CD4-positive, alpha-beta memory T cell (primary cell): ENCODE measurements around the gene METAP1D. TPM values are rescaled to one million over a fixed set of nuclear protein-coding genes. Genes with fewer than 3 reads are reported as not detected.
A peak's percentile ranks its signal among the peaks of the same experiment; 100 is the strongest.
"Not testable (repeated sequence)": the region's sequence is repeated elsewhere in the genome, so short reads cannot be mapped to it uniquely, and the experiment has no call there.

Source experiments
- CTCF ChIA-PET: fragments of 350-600 bp; sonication (Branson Sonifier 250); formaldehyde crosslinking; loops from one replicate; lab custom pipeline; 2021; ENCODE audit warnings: inconsistent platforms; ENCODE audit not compliant: partially characterized antibody; lab: Charles Lee
- POLR2A ChIA-PET: fragments of 350-600 bp; sonication (Branson Sonifier 250); formaldehyde crosslinking; loops from one replicate; lab custom pipeline; 2021; ENCODE audit not compliant: partially characterized antibody; lab: Charles Lee
- DNase-seq, 5 donors: peaks; one replicate each; pipeline versions ENCODE4 v3.0.0 to v3.0.0-alpha.2; 2020 to 2022; ENCODE audit warnings: mixed read lengths in 1 of 5
- H3K27ac ChIP-seq: one replicate; pipeline ENCODE4 v1.7.0; 2013; ENCODE audit warnings: low read depth, low read length
- H3K27me3 ChIP-seq: 2 replicates; pipeline ENCODE4 v1.7.0; 2013; ENCODE audit warnings: mild to moderate bottlenecking, low read length, moderate library complexity; ENCODE audit not compliant: insufficient read depth
- H3K36me3 ChIP-seq: 2 replicates; pipeline ENCODE4 v1.7.0; 2013; ENCODE audit warnings: mild to moderate bottlenecking, low read length, moderate library complexity; ENCODE audit not compliant: insufficient read depth
- H3K4me1 ChIP-seq: 2 replicates; pipeline ENCODE4 v1.7.0; 2013; ENCODE audit warnings: mild to moderate bottlenecking, low read length, moderate library complexity; ENCODE audit not compliant: insufficient read depth
- H3K4me3 ChIP-seq, 2 donors: one replicate each; pipeline ENCODE4 v1.7.0; 2013; ENCODE audit warnings: low read length in 2 of 2, mild to moderate bottlenecking in 1 of 2
- H3K9me3 ChIP-seq, 2 donors: one replicate each; pipeline ENCODE4 v1.7.0; 2013; ENCODE audit warnings: low read length in 2 of 2, control low read depth in 1 of 2; ENCODE audit not compliant: control insufficient read depth in 1 of 2
- H3K27ac Mint-ChIP-seq, 7 donors: one replicate each; pipeline ENCODE4 v1.8.0; 2020 to 2021; ENCODE audit warnings: mixed read lengths in 7 of 7, mild to moderate bottlenecking in 6 of 7, inconsistent platforms in 3 of 7, moderate library complexity in 3 of 7
- H3K27me3 Mint-ChIP-seq, 2 donors: one replicate each; pipeline ENCODE4 v1.8.0; 2020 to 2021; ENCODE audit warnings: mixed read lengths in 2 of 2
- H3K36me3 Mint-ChIP-seq, 2 donors: one replicate each; pipeline ENCODE4 v1.8.0; 2020 to 2021; ENCODE audit warnings: mixed read lengths in 2 of 2, inconsistent platforms in 1 of 2, mild to moderate bottlenecking in 1 of 2
- H3K4me1 Mint-ChIP-seq, 4 donors: one replicate each; pipeline ENCODE4 v1.8.0; 2020 to 2021; ENCODE audit warnings: mixed read lengths in 4 of 4, mild to moderate bottlenecking in 1 of 4
- H3K4me3 Mint-ChIP-seq, 8 donors: one replicate each; pipeline ENCODE4 v1.8.0; 2020 to 2021; ENCODE audit warnings: mixed read lengths in 8 of 8, mild to moderate bottlenecking in 7 of 8, moderate library complexity in 6 of 8, inconsistent platforms in 3 of 8
- H3K9me3 Mint-ChIP-seq, 8 donors: one replicate each; pipeline ENCODE4 v1.8.0; 2020 to 2021; ENCODE audit warnings: mixed read lengths in 8 of 8, mild to moderate bottlenecking in 5 of 8, inconsistent platforms in 3 of 8, moderate library complexity in 1 of 8
- intact Hi-C: fragments of 100-400 bp; cut with micrococcal nuclease; formaldehyde crosslinking; loops from one replicate; pipeline ENCODE4 v1.15.1; 2023
- polyA plus RNA-seq, 2 donors: library from polyadenylated mRNA; unstranded; fragments of 300-500 nt; fragmentation: Illumina TruSeq; gene quantifications; one replicate each; pipeline ENCODE4 v1.2.3, GENCODE V29; 2021
- total RNA-seq, 2 experiments: library from RNA; stranded (reverse); gene quantifications; one replicate each; pipeline ENCODE4 v1.2.3, GENCODE V29; 2021

METAP1D gene
- total and polyA plus RNA-seq, 4 experiments from 2014 or later, result 3.5 to 7.3 (median 6.5) TPM

GRCh38 chr2:172067905-172068304 is 68.2 kb downstream of the METAP1D start:
- H3K4me3 ChIP-seq, H3K36me3 ChIP-seq, DNase-seq, POLR2A ChIA-PET, H3K9me3 Mint-ChIP-seq, H3K27ac Mint-ChIP-seq, H3K27ac ChIP-seq, H3K4me3 Mint-ChIP-seq, intact Hi-C loops, H3K9me3 ChIP-seq, H3K4me1 Mint-ChIP-seq, H3K4me1 ChIP-seq, CTCF ChIA-PET, H3K27me3 ChIP-seq, H3K27me3 Mint-ChIP-seq: not testable (repeated sequence)
- peaks cover 5 to 34% of the 10 kb centered on the region in 2 donors for H3K36me3 Mint-ChIP-seq

- POLR2A ChIA-PET, result no interaction called here
These were observed 71.2 kb downstream of the METAP1D start for GRCh38 chr2:172070936-172071335.

GRCh38 chr2:172072303-172072702 is 72.5 kb downstream of the METAP1D start:
- DNase-seq, result no peak
- CTCF ChIA-PET, result no interaction called here
- no peak overlapping the region for H3K27ac ChIP-seq
- Mint-ChIP-seq H3K4me1 (no peaks in the 10 kb centered on the region), H3K9me3 (peaks cover 0 to 1% (median 0%) of the 10 kb centered on the region in 8 donors), H3K36me3 (peaks cover 0 to 22% of the 10 kb centered on the region in 2 donors), H3K27ac (no peak overlapping the region), H3K4me3 (no peak overlapping the region), H3K27me3 (peaks cover 16 to 20% of the 10 kb centered on the region in 2 donors)
- POLR2A ChIA-PET, result interaction anchor here (0.6 kb wide), 1 partner anchor 15 kb away, joined by 3 read pairs; no protein-coding TSS in a partner anchor
- no peaks in the 10 kb centered on the region for H3K4me1 ChIP-seq
- intact Hi-C loops, result no loop called here
- no peaks in the 10 kb centered on the region for H3K27me3 ChIP-seq
- no peak overlapping the region for H3K4me3 ChIP-seq
- H3K9me3 ChIP-seq, result no peaks in the 10 kb centered on the region
- H3K36me3 ChIP-seq, result no peaks in the 10 kb centered on the region

More at GRCh38 chr2:172070936-172071335, 71.2 kb downstream of the METAP1D start:
- Mint-ChIP-seq H3K27me3 (peaks cover 8 to 15% of the 10 kb centered on the region in 2 donors), H3K27ac (no peak overlapping the region), H3K9me3 (peaks cover 0 to 1% (median 0%) of the 10 kb centered on the region in 8 donors), H3K4me3 (no peak overlapping the region), H3K4me1 (no peaks in the 10 kb centered on the region), H3K36me3 (peaks cover 0 to 23% of the 10 kb centered on the region in 2 donors)
- no peak overlapping the region for H3K4me3 ChIP-seq
- no peaks in the 10 kb centered on the region for H3K27me3 ChIP-seq
- intact Hi-C loops, result no loop called here
- H3K9me3 ChIP-seq, result no peaks in the 10 kb centered on the region
- CTCF ChIA-PET, result no interaction called here
- H3K4me1 ChIP-seq, result no peaks in the 10 kb centered on the region
- no peak for DNase-seq
- no peaks in the 10 kb centered on the region for H3K36me3 ChIP-seq
- H3K27ac ChIP-seq, result no peak overlapping the region

DNA sequence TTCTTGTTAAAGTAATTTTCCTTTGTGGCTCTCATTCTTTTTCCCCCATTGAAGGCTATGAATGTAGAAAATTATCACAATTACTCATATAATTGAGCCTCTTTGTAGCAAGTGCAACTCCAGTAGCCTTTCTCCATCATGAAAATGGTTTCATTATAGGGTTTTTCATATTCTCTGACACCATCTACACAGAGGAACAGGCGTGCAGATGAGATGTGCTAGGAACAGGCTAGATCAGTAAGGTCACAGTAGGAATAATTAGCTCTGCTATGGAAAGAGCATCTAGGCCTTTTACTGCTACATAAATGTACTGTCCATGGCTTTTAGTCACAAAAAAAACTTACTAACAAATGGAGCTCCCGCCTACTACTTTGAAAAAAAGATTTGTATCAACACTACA is 73.0 kb downstream of the METAP1D start:
- Histone ChIP-seq H3K27me3 (no peaks in the 10 kb centered on the region), H3K9me3 (no peaks in the 10 kb centered on the region), H3K4me1 (no peaks in the 10 kb centered on the region), H3K36me3 (no peaks in the 10 kb centered on the region), H3K4me3 (no peak overlapping the region), H3K27ac (no peak overlapping the region)
- peaks cover 0 to 1% (median 0%) of the 10 kb centered on the region in 8 donors for H3K9me3 Mint-ChIP-seq
- no peak overlapping the region for H3K27ac Mint-ChIP-seq
- no peaks in the 10 kb centered on the region for H3K4me1 Mint-ChIP-seq
- ChIA-PET CTCF (no interaction called here), POLR2A (interaction anchor here (0.6 kb wide), 1 partner anchor 15 kb away, joined by 3 read pairs; no protein-coding TSS in a partner anchor)
- intact Hi-C loops, result no loop called here
- peaks cover 17 to 20% of the 10 kb centered on the region in 2 donors for H3K27me3 Mint-ChIP-seq
- no peak for DNase-seq
- peaks cover 0 to 22% of the 10 kb centered on the region in 2 donors for H3K36me3 Mint-ChIP-seq
- H3K4me3 Mint-ChIP-seq, result no peak overlapping the region

GRCh38 chr2:172073518-172073917 is 73.8 kb downstream of the METAP1D start:
- POLR2A ChIA-PET, result no interaction called here
- Histone ChIP-seq H3K9me3 (no peaks in the 10 kb centered on the region), H3K27me3 (no peaks in the 10 kb centered on the region), H3K4me1 (no peaks in the 10 kb centered on the region), H3K4me3 (no peak overlapping the region), H3K27ac (no peak overlapping the region), H3K36me3 (no peaks in the 10 kb centered on the region)
- no peak for DNase-seq
- intact Hi-C loops, result no loop called here
- peaks cover 0 to 22% of the 10 kb centered on the region in 2 donors for H3K36me3 Mint-ChIP-seq
- CTCF ChIA-PET, result no interaction called here
- peaks cover 20 to 21% of the 10 kb centered on the region in 2 donors for H3K27me3 Mint-ChIP-seq
- H3K9me3 Mint-ChIP-seq, result peaks cover 0 to 1% (median 0%) of the 10 kb centered on the region in 8 donors
- H3K4me1 Mint-ChIP-seq, result no peaks in the 10 kb centered on the region
- H3K4me3 Mint-ChIP-seq, result no peak overlapping the region
- no peak overlapping the region for H3K27ac Mint-ChIP-seq

GRCh38 chr2:172074254-172074653 is 74.5 kb downstream of the METAP1D start:
- Histone ChIP-seq H3K36me3 (no peaks in the 10 kb centered on the region), H3K4me3 (no peak overlapping the region), H3K9me3 (no peaks in the 10 kb centered on the region), H3K4me1 (no peaks in the 10 kb centered on the region), H3K27me3 (no peaks in the 10 kb centered on the region), H3K27ac (no peak overlapping the region)
- Mint-ChIP-seq H3K27ac (no peak overlapping the region), H3K9me3 (no peaks in the 10 kb centered on the region), H3K27me3 (peaks cover 23 to 27% of the 10 kb centered on the region in 2 donors), H3K4me3 (no peak overlapping the region), H3K4me1 (no peaks in the 10 kb centered on the region), H3K36me3 (peaks cover 0 to 18% of the 10 kb centered on the region in 2 donors)
- POLR2A ChIA-PET, result no interaction called here
- DNase-seq, result no peak
- CTCF ChIA-PET, result no interaction called here
- intact Hi-C loops, result no loop called here

GRCh38 chr2:172079416-172079815 is 79.7 kb downstream of the METAP1D start:
- peaks cover 0 to 6% of the 10 kb centered on the region in 2 donors for H3K36me3 Mint-ChIP-seq
- peaks cover 7 to 31% (median 21%) of the 10 kb centered on the region in 4 donors for H3K4me1 Mint-ChIP-seq
- Histone ChIP-seq H3K36me3 (no peaks in the 10 kb centered on the region), H3K4me3 (no peak overlapping the region), H3K27me3 (peaks cover 46% of the 10 kb centered on the region), H3K27ac (no peak overlapping the region), H3K9me3 (no peaks in the 10 kb centered on the region), H3K4me1 (peaks cover 24% of the 10 kb centered on the region)
- H3K27ac Mint-ChIP-seq, result peak overlapping the region in 1 of 7 donors; percentile 81
- peaks cover 0 to 32% (median 11%) of the 10 kb centered on the region in 8 donors for H3K9me3 Mint-ChIP-seq
- intact Hi-C loops, result no loop called here
- no peak for DNase-seq
- no peak overlapping the region for H3K4me3 Mint-ChIP-seq
- H3K27me3 Mint-ChIP-seq, result peaks cover 48 to 58% of the 10 kb centered on the region in 2 donors
- POLR2A ChIA-PET, result no interaction called here
- CTCF ChIA-PET, result no interaction called here
